Tibial nerve (tissue), 3 donors: Measurements from ENCODE around the gene UBE2J2.

Experiments used
- POLR2A ChIP-seq, 2 donors: fragments of 450-650 bp; IDR thresholded peaks; one replicate each; pipeline ENCODE4 v1.6.1; 2017; ENCODE audit warnings: antibody characterized with exemption in 2 of 2, mild to moderate bottlenecking in 2 of 2, moderate library complexity in 2 of 2
- TF ChIP-seq, protein P1 (sequence below), 5 experiments: fragments of 200-600 bp in 3 of 5; fragments of 450-650 bp in 2 of 5; sonication (generic) in 3 of 5; IDR thresholded peaks; one replicate each; pipeline ENCODE4 v1.5.1; 2016 to 2019; ENCODE audit warnings: antibody characterized with exemption in 5 of 5, mild to moderate bottlenecking in 3 of 5, moderate library complexity in 2 of 5

DNA sequence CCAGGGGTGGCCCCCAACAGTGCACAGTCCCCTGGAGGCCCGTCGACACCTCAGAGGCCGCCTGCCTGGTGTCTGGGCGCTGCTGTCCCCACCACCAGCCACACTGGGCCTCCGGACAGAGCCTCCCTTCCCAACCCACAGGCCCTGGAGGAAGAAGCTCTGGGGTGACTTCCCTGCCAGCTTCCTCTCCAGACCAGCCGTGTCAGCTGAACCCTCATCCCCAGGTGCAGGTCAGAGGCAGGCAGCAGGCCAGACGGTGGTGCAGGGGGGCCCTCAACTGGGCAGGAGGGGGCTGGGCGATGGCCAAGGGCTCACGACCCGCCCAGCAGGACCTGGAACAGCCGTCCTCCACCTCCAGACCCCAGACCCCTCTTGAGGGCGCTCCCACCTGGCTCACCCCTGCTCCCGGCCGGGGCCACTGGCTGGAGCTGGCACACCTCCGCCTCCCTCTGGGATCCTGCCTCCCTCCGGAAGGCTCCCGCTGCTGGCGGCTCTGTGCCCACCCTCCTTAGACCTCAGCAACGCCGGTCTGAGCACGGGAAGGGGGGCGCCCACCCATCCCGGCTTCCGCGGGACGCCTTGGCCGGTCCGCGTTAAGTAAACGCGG lies 67.8 kb downstream of the UBE2J2 start:
- TF ChIP-seq, protein P1, sequence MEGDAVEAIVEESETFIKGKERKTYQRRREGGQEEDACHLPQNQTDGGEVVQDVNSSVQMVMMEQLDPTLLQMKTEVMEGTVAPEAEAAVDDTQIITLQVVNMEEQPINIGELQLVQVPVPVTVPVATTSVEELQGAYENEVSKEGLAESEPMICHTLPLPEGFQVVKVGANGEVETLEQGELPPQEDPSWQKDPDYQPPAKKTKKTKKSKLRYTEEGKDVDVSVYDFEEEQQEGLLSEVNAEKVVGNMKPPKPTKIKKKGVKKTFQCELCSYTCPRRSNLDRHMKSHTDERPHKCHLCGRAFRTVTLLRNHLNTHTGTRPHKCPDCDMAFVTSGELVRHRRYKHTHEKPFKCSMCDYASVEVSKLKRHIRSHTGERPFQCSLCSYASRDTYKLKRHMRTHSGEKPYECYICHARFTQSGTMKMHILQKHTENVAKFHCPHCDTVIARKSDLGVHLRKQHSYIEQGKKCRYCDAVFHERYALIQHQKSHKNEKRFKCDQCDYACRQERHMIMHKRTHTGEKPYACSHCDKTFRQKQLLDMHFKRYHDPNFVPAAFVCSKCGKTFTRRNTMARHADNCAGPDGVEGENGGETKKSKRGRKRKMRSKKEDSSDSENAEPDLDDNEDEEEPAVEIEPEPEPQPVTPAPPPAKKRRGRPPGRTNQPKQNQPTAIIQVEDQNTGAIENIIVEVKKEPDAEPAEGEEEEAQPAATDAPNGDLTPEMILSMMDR (IDR thresholded peaks at IDR 0.05): no peak
- TF ChIP-seq POLR2A (IDR thresholded peaks at IDR 0.05): no peak
